Measurements from ENCODE around the gene MECR. TPM values are rescaled to one million over a fixed set of nuclear protein-coding genes. Genes with fewer than 3 reads are reported as not detected.

Gene MECR
- polyA plus RNA-seq, 1 experiment: 18.2 TPM

DNA sequence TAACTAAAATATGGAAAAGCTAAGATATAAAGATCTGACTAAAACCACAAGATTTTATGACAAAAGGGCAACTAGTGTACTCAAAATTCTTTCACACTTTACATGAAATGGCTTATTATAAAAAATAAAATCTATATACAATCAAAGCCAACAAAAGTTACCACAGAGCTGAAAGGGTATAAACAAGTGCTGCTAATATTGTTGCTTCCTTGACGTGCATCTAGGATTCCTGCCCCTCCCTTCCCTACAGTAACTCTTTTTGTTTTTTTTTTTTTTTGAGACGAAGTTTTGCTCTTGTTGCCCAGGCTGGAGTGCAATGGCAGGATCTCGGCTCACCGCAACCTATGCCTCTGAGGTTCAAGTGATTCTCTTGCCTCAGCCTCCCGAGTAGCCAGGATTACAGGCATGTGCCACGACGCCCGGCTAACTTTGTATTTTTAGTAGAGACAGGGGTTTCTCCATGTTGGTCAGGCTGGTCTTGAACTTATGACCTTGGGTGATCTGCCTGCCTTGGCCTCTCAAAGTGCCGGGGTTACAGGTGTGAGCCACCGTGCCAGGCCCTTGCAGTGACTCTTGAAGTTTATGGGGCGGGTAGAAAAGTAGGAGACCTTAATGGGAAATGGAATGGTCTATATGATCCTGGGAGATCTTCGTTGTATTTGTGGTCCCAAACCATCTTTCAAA is 53.6 kb downstream of the MECR start:
- H3K4me3 ChIP-seq (ENCODE audit: low read depth, low read length): no peak overlapping the region
- no peaks in the 10 kb centered on the region for H3K27me3 ChIP-seq (ENCODE audit: control insufficient read depth, insufficient read depth, low read length)
- TF ChIP-seq, protein P1, sequence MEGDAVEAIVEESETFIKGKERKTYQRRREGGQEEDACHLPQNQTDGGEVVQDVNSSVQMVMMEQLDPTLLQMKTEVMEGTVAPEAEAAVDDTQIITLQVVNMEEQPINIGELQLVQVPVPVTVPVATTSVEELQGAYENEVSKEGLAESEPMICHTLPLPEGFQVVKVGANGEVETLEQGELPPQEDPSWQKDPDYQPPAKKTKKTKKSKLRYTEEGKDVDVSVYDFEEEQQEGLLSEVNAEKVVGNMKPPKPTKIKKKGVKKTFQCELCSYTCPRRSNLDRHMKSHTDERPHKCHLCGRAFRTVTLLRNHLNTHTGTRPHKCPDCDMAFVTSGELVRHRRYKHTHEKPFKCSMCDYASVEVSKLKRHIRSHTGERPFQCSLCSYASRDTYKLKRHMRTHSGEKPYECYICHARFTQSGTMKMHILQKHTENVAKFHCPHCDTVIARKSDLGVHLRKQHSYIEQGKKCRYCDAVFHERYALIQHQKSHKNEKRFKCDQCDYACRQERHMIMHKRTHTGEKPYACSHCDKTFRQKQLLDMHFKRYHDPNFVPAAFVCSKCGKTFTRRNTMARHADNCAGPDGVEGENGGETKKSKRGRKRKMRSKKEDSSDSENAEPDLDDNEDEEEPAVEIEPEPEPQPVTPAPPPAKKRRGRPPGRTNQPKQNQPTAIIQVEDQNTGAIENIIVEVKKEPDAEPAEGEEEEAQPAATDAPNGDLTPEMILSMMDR (IDR thresholded peaks at IDR 0.05; ENCODE audit: low read depth, low read length): no peak
- ChIA-PET POLR2A (interaction anchor here (0.7 kb wide), 2 partner anchors 19 to 31 kb away, joined by 3 to 4 read pairs; no protein-coding TSS in a partner anchor), CTCF (interaction anchor here (2.6 kb wide), 1 partner anchor 53 kb away, joined by 10 read pairs; the partner anchor contains the start of gene TMEM200B)
- no peaks in the 10 kb centered on the region; the same call in 1 of the 2 replicates for H3K9me3 ChIP-seq (ENCODE audit: control insufficient read depth, insufficient read depth, low read length)
- no peak for DNase-seq (ENCODE audit: low read depth, low spot score)
- no peak overlapping the region for H3K27ac ChIP-seq (ENCODE audit: low read depth, low read length)

DNA sequence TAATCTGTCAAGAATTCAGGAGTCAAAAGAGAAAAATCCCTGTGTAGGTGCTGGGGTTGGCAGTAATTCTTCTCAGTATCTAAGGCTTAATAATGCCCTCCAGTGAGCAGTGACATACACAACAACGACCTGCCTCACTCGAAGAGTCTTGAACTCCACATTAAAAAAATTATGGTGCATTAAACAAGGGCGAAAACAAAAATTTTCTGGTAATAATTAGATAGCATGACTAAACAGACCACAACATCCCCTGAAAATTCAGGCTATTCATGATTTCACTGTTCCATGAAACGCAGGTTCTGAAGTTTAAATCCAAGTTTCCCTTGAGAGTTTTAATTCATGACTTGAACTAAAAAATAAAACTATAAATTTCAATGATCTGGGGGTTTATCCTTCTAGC is 54.2 kb downstream of the MECR start:
- TF ChIP-seq, protein P1 (IDR thresholded peaks at IDR 0.05; ENCODE audit: low read depth, low read length): no peak
- H3K4me3 ChIP-seq (ENCODE audit: low read depth, low read length): no peak overlapping the region
- ChIA-PET CTCF (no interaction called here), POLR2A (interaction anchor here (0.7 kb wide), 2 partner anchors 19 to 31 kb away, joined by 3 to 4 read pairs; no protein-coding TSS in a partner anchor)
- H3K27ac ChIP-seq (ENCODE audit: low read depth, low read length): no peak overlapping the region
- DNase-seq (ENCODE audit: low read depth, low spot score): no peak
- H3K9me3 ChIP-seq (ENCODE audit: control insufficient read depth, insufficient read depth, low read length): no peaks in the 10 kb centered on the region; the same call in 1 of the 2 replicates
- H3K27me3 ChIP-seq (ENCODE audit: control insufficient read depth, insufficient read depth, low read length): no peaks in the 10 kb centered on the region

DNA sequence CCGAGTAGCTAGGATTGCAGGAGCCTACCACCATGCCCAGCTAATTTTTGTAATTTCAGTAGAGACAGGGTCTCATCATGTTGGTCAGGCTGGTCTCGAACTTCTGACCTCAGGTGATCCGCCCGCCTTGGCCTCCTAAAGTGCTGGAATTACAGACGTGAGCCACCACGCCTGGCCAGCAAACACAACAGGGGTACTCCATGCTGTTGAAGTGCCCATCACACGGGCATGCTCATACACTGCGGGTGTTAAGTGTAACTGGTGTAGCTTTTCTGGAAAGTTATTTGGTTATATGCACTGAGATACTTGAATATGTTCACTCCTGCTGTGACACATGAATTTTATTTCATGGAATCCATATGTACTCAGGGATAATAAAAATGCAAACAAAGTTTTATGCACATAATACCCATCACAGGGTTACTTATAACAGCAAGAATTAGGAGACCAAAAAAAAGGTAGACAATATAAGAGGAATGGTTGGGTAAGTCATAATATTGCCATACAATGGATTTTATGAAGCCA is 58.3 kb downstream of the MECR start:
- Histone ChIP-seq H3K27ac (ENCODE audit: low read depth, low read length) (no peak overlapping the region), H3K27me3 (ENCODE audit: control insufficient read depth, insufficient read depth, low read length) (no peaks in the 10 kb centered on the region), H3K9me3 (ENCODE audit: control insufficient read depth, insufficient read depth, low read length) (no peaks in the 10 kb centered on the region), H3K4me3 (ENCODE audit: low read depth, low read length) (no peak overlapping the region)
- TF ChIP-seq, protein P1 (IDR thresholded peaks at IDR 0.05; ENCODE audit: low read depth, low read length): no peak
- ChIA-PET POLR2A (no interaction called here), CTCF (no interaction called here)
- no peak for DNase-seq (ENCODE audit: low read depth, low spot score)

DNA sequence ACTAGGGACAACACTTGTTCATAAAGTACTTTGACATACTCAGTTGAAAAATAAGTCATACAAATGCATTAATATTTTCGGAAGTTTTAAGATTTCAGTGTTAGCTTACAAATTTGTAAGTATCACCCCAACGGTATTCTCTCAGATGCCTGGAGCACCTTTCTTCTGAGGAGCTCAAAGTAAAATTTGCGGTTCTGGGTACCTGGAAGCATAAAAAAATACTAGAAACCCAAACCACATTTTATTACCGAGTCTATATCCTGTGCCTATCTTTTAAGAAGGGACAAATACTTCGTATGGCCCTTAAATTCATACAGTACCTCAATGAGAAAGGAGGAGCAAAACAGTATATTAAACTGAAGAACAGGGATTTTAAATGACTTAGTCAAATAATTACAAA is 59.2 kb downstream of the MECR start:
- TF ChIP-seq, protein P1 (IDR thresholded peaks at IDR 0.05; ENCODE audit: low read depth, low read length): no peak
- DNase-seq (ENCODE audit: low read depth, low spot score): no peak
- H3K27me3 ChIP-seq (ENCODE audit: control insufficient read depth, insufficient read depth, low read length): no peaks in the 10 kb centered on the region
- no peaks in the 10 kb centered on the region for H3K9me3 ChIP-seq (ENCODE audit: control insufficient read depth, insufficient read depth, low read length)
- H3K4me3 ChIP-seq (ENCODE audit: low read depth, low read length): no peak overlapping the region
- no peak overlapping the region for H3K27ac ChIP-seq (ENCODE audit: low read depth, low read length)
- ChIA-PET POLR2A (interaction anchor here (0.7 kb wide), 1 partner anchor 10 kb away, joined by 3 read pairs; the partner anchor contains the start of gene SRSF4), CTCF (interaction anchor here (0.6 to 2.4 kb wide), 4 partner anchors 11 to 528 kb away, joined by 4 to 8 read pairs (median 8); partner anchors contain the start of genes SRSF4, TAF12 and TMEM200B)

DNA sequence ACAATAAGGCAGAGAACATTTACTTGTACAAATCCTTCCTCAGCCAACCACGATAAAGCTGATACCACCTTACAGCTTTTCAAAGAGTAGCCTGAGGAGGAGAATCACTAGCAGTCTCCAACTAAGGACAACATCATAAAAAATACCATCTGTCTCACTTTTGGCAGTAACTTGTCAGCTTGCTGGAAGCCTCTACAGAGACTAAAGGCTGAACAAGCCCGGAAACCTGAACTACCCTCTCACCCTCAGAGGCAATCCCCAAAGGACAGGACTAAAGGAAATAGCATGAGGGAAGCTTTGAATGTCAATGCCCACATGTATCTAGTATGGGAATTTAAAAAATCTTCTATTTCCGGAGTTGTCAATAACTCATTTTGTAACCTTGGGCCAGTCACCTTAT is 59.6 kb downstream of the MECR start:
- TF ChIP-seq, protein P1 (IDR thresholded peaks at IDR 0.05; ENCODE audit: low read depth, low read length): no peak
- POLR2A ChIA-PET: interaction anchor here (0.7 kb wide), 1 partner anchor 11 kb away, joined by 3 read pairs; the partner anchor contains the start of gene SRSF4
- no peak overlapping the region for H3K27ac ChIP-seq (ENCODE audit: low read depth, low read length)
- DNase-seq (ENCODE audit: low read depth, low spot score): no peak
- H3K4me3 ChIP-seq (ENCODE audit: low read depth, low read length): no peak overlapping the region
- no peaks in the 10 kb centered on the region for H3K27me3 ChIP-seq (ENCODE audit: control insufficient read depth, insufficient read depth, low read length)
- CTCF ChIA-PET: interaction anchor here (0.6 to 2.4 kb wide), 5 partner anchors 11 to 528 kb away, joined by 4 to 8 read pairs (median 7); partner anchors contain the start of genes SRSF4, TAF12 and TMEM200B
- H3K9me3 ChIP-seq (ENCODE audit: control insufficient read depth, insufficient read depth, low read length): no peaks in the 10 kb centered on the region
